Measurements from ENCODE around the gene TRPV5.

TRPV5 gene

DNA sequence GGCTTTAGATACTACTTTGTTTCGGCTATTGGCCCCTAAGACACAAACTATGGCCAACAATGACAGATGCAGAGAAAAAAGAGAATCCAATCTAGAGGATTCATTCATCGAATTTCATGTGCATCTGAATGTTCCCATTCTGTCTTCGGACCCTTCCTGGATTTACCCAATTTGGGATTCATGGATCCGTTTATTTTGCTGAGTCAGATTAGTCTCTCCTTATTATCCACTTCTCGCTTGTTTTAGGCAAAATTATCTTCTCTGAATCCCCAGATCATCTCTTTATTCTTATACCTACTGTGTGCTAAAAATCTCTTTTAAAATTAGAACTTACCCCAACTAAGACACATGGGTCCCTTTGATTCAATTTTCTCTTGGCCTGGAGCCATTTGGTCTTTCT, 54.5 kb downstream of the TRPV5 start:
- DNase-seq = no peak
- Mint-ChIP-seq H3K27ac (no peak overlapping the region), H3K27me3 (peaks cover 3% of the 10 kb centered on the region), H3K4me1 (ENCODE audit: low read depth) (no peaks in the 10 kb centered on the region), H3K4me3 (no peak overlapping the region), H3K36me3 (ENCODE audit: low read depth) (no peaks in the 10 kb centered on the region), H3K9me3 (no peaks in the 10 kb centered on the region)

DNA sequence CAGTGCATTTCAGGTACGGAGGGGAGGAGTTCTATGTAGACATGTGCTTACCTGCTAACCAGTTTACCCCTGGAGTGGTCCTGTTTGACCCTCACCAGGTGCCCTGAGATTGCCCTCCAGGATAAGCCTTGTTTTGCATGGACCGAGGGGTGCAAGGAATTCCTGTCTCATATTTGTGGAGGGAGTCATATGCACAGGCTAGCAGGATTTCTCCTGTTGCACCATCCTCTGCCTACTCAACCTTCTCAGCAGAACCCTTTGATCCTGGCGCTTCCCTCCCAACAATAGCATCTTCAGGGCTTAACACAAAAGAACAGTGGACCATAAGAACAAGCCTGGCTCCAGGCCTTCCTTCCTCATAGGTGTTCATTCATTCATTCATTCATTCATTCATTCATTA, 55.2 kb downstream of the TRPV5 start:
- peaks cover 3% of the 10 kb centered on the region for H3K27me3 Mint-ChIP-seq

DNA sequence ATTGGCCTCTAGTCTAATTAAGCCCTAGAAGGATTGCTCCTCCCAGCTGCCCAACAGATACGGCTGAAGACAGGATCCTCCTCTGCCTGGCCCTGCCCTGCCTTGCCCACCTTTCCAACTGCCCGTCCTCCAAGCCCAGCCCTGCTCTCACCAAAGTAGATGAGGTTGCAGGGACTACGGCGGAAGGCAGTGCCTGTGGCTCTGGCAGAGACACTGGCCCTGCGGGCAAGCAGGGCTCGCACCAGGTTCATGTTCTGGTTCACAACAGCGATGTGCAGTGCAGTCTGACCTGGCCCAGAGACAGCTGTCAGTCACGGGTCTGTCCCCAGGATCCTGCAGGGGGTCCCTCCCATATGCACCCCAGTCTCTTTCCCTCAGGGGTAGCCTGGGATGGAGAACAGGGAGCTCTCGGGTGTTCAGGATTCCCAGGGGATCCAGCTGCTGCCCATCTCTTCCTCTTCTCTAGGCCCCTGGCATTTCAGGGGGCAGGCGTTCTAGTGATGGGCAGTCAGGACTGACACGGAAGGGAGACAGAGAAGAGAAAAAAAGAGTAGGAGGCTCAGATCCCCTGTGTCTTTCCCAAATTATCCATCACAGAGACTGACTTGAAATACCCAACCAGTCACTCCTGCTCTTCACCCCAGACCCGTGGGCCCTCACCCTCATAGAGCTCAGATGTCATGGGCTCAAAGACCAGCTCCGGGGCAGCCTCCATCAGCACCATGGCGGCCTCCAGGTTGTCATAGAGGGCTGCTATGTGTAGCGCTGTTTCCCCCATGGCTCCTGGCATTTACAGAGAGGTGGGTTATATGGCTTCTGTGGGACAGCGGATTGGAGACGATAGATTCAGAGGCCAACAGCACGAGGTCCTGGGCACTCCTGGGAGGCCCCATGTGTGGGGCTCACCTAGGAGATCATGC, 56.3 kb downstream of the TRPV5 start:
- Mint-ChIP-seq H3K9me3 (no peaks in the 10 kb centered on the region), H3K27me3 (peaks cover 3% of the 10 kb centered on the region), H3K4me1 (ENCODE audit: low read depth) (no peaks in the 10 kb centered on the region), H3K4me3 (no peak overlapping the region), H3K27ac (no peak overlapping the region), H3K36me3 (ENCODE audit: low read depth) (no peaks in the 10 kb centered on the region)
- no peak for DNase-seq

More for the DNA sequence above, 55.2 kb downstream of the TRPV5 start:
- H3K27ac Mint-ChIP-seq = no peak overlapping the region
- no peaks in the 10 kb centered on the region for H3K36me3 Mint-ChIP-seq (ENCODE audit: low read depth)
- H3K4me1 Mint-ChIP-seq (ENCODE audit: low read depth) = no peaks in the 10 kb centered on the region
- H3K9me3 Mint-ChIP-seq = no peaks in the 10 kb centered on the region
- DNase-seq = no peak
- H3K4me3 Mint-ChIP-seq = no peak overlapping the region

DNA sequence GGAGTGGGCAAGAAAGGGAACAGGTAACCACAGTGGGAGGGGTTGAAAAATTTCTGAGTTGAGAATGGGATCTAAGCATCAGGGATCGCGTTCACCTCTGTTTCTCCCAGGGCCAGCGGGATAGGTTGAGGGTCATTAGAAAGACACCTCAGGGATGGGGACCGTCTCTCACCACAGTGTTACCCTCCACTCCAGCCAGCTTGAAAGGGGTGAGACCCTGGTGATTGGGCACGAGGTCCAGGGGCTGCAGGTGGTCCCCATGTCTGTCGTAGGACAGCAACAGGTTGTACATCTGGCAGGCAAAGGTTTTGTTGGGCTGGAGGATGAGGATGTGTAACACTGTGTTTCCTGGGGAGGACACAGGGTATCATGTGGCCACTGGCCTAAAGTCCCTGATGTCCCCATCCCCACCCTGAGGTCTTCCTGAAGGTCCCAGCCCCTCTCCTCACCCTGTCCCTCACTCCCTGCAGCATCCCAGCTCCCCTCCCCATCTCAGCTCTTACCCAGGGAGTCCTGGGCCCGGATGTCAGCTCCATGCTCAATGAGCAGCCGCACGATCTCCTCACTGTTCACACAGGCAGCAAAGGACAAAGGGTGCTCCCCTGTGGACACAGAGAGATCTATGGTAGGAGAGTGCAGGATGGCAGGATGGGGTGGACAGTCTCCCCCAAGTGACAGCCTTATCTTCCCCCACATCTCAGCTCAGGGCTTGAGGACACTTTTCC, 57.1 kb downstream of the TRPV5 start:
- no peak overlapping the region for H3K27ac Mint-ChIP-seq
- no peaks in the 10 kb centered on the region for H3K9me3 Mint-ChIP-seq
- H3K4me1 Mint-ChIP-seq (ENCODE audit: low read depth) = no peaks in the 10 kb centered on the region
- no peaks in the 10 kb centered on the region for H3K27me3 Mint-ChIP-seq
- H3K36me3 Mint-ChIP-seq (ENCODE audit: low read depth) = no peaks in the 10 kb centered on the region
- no peak for DNase-seq
- no peak overlapping the region for H3K4me3 Mint-ChIP-seq

DNA sequence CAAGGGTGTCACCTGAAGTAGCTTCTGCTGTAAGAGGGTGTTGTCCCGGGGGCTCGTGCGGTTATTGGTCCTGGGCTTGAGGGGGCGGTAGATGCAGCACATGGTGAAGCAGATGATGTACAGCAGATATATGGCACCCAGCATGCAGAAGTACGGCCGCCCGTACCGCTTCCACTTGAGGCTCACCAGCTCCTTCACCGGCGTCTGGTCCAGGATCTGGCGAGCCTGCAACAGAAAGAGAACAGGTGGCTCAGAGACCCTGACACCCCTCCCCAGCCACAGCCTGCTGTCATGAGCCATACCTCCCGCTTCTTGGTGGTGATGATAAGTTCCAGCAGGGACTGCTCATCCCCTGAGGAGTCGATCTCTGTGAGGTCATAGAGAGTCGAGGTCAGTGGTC, 58.1 kb downstream of the TRPV5 start:
- no peaks in the 10 kb centered on the region for H3K27me3 Mint-ChIP-seq
- no peaks in the 10 kb centered on the region for H3K4me1 Mint-ChIP-seq (ENCODE audit: low read depth)
- H3K36me3 Mint-ChIP-seq (ENCODE audit: low read depth) = peaks cover 2% of the 10 kb centered on the region
- no peak for DNase-seq
- H3K27ac Mint-ChIP-seq = no peak overlapping the region
- no peaks in the 10 kb centered on the region for H3K9me3 Mint-ChIP-seq
- H3K4me3 Mint-ChIP-seq = no peak overlapping the region

DNA sequence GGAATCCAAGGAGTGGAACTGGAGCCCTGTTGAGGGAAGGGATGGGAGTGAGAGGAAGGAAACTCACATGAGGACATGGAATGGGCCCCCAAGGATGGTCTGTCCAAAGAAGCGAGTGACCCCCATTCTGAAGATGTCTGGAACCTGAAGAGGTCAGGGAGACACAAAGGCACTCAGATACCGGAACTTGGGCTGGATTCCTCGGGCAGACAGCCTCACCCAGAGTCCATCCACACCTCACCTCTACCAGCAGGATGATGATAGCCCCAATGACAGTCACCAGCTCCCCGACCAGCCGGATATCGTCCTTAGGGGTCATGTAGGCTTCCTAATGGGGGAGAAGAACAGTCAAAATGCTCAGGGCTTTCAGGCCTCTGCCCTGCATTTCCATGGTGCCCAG, 58.7 kb downstream of the TRPV5 start:
- Mint-ChIP-seq H3K27ac (no peak overlapping the region), H3K36me3 (ENCODE audit: low read depth) (peaks cover 4% of the 10 kb centered on the region), H3K27me3 (no peaks in the 10 kb centered on the region), H3K4me1 (ENCODE audit: low read depth) (no peaks in the 10 kb centered on the region), H3K4me3 (no peak overlapping the region), H3K9me3 (no peaks in the 10 kb centered on the region)
- DNase-seq = no peak

DNA sequence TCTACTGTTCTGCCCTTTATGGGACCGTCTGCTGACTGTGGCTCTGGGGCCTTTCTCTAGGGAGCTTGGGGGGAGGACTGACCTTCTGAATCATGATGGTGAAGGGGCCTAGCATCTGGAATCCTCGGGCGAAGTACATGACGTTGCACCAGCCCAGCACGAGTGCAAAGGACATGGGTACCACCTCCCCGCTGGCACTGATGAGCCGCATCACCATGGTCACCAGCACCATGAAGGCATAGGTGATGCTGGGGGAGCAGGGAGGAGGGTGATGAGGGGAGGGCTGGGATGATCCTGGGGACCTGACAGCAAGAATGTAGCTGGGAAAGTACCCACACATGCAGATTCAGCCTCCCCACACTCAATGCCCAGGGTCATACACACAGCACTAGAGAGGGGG, 59.1 kb downstream of the TRPV5 start:
- Mint-ChIP-seq H3K27me3 (no peaks in the 10 kb centered on the region), H3K36me3 (ENCODE audit: low read depth) (peaks cover 8% of the 10 kb centered on the region), H3K9me3 (no peaks in the 10 kb centered on the region), H3K4me3 (no peak overlapping the region), H3K4me1 (ENCODE audit: low read depth) (no peaks in the 10 kb centered on the region), H3K27ac (no peak overlapping the region)
- no peak for DNase-seq

DNA sequence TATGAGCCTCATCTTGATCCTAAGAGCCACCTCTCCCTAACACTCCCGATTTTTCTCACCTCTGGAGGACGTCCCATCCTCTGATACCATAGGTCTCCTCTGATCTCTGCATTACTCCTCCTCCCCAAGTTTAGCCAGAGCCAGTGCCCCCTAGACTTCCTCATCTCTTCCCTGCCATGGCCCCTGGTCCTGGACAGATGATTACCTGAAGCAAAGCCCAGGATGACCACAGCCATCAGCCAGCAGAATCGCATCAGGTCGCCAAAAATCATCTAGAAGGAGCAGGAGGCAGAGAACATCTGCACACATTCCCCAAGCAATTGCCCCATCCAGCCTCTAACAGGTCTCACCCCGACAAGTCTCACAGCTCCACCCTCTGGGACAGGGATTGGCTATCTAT, 59.7 kb downstream of the TRPV5 start:
- Mint-ChIP-seq H3K27me3 (no peaks in the 10 kb centered on the region), H3K36me3 (ENCODE audit: low read depth) (peaks cover 9% of the 10 kb centered on the region), H3K9me3 (no peaks in the 10 kb centered on the region), H3K4me3 (no peak overlapping the region), H3K27ac (peak overlapping the region; percentile 38), H3K4me1 (ENCODE audit: low read depth) (no peaks in the 10 kb centered on the region)
- DNase-seq = no peak

DNA sequence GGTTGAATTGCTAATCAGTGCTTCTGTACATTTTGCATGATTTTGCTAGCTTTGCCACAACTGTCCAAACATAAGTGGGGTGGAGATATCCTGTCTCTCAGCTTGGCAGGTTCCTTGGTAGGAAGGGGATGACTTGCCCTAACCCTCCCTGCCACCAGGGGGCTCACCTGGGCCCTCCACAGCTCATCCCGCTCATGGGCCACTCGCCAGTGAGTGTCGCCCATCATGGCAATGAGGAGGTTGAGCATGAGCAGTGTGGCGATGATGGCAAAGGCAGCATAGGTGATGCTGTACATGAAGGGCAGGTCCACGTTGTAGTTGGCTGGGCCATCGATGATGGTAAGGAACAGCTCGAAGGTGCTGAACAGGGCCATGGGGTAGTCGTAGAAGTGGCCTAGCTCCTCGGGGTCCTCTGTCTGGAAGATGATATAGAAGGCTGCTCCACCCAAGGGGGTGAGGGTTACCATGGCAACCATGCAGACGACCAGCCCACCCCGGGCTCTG, 60.2 kb downstream of the TRPV5 start:
- Mint-ChIP-seq H3K27ac (no peak overlapping the region), H3K9me3 (no peaks in the 10 kb centered on the region)

DNA sequence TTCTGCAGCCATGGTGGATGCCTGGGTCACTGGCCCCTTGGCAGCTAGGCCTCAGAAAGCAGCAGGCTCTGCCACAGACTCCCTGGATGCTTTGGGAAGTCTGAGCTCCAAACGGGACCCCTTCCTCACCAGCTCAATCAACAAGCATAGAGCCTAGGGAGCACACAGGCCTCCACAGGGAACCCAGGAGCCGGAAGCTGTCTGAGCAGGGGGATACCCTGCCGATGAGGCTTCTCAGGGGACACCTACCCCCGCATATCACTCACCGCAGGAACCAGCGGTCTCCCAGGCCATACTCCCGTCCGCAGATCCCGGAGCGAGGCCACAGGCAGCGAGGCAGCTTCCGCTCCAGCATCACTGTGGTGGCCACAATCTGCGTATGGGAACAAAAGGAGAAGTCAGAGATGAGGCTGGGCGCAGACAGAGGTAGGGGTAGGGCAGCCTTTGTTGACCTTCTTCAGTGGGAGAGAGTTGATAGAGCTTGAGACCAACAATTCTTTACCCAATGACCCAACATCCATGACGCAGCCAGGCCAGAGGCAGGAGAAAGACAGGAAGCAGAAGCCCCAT, 61.4 kb downstream of the TRPV5 start:
- H3K4me3 Mint-ChIP-seq = no peak overlapping the region
- H3K36me3 Mint-ChIP-seq (ENCODE audit: low read depth) = peaks cover 9% of the 10 kb centered on the region
- DNase-seq = no peak
- H3K4me1 Mint-ChIP-seq (ENCODE audit: low read depth) = no peaks in the 10 kb centered on the region
- H3K27ac Mint-ChIP-seq = no peak overlapping the region
- H3K9me3 Mint-ChIP-seq = no peaks in the 10 kb centered on the region
- no peaks in the 10 kb centered on the region for H3K27me3 Mint-ChIP-seq

More for the DNA sequence above, 60.2 kb downstream of the TRPV5 start:
- DNase-seq = no peak
- Mint-ChIP-seq H3K36me3 (ENCODE audit: low read depth) (peaks cover 9% of the 10 kb centered on the region), H3K4me3 (no peak overlapping the region), H3K4me1 (ENCODE audit: low read depth) (no peaks in the 10 kb centered on the region), H3K27me3 (no peaks in the 10 kb centered on the region)

DNA sequence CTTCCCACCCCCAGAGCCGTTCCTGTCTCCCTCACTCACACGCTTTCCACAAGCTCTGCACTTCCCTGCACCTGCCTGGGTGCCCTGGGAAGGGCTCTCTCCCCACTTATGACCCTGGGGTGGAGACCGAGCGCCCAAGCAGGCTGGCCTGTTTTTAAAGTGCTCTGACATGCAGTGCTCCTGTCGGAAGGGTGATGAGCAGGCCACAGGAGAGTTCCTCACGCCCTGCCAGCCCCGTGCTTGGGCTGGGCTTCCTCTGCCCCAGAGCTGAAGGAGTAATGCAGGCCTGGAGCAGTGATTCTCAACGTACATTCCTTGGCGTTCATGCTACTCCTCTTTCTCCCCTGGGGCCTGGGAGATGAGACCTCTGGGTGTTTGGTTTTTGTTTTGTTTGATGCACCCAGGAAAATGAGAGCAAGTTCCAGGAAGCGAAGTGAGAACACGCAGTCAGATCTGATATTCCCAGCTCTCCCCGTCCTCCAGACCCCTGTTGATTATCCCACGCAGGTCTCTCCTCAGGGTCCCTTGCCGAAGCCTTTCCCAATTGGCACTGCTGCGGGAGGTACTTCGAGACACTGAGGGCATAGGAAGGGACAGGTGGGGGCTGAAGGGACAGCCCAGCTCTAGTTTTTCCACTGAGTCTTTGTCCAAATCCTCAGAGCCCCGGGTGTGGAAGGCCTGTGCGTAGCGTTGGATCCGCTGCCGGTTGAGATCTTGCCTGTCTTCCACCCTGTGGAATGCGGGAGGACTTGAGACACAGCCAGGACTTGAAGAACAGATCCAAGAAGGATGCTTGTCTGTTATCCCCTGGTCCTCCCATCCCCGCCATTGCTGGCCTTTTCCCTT, 62.1 kb downstream of the TRPV5 start:
- Mint-ChIP-seq H3K36me3 (ENCODE audit: low read depth) (peaks cover 9% of the 10 kb centered on the region), H3K4me3 (no peak overlapping the region), H3K4me1 (ENCODE audit: low read depth) (no peaks in the 10 kb centered on the region), H3K27ac (no peak overlapping the region), H3K9me3 (no peaks in the 10 kb centered on the region), H3K27me3 (no peaks in the 10 kb centered on the region)
- DNase-seq = no peak

DNA sequence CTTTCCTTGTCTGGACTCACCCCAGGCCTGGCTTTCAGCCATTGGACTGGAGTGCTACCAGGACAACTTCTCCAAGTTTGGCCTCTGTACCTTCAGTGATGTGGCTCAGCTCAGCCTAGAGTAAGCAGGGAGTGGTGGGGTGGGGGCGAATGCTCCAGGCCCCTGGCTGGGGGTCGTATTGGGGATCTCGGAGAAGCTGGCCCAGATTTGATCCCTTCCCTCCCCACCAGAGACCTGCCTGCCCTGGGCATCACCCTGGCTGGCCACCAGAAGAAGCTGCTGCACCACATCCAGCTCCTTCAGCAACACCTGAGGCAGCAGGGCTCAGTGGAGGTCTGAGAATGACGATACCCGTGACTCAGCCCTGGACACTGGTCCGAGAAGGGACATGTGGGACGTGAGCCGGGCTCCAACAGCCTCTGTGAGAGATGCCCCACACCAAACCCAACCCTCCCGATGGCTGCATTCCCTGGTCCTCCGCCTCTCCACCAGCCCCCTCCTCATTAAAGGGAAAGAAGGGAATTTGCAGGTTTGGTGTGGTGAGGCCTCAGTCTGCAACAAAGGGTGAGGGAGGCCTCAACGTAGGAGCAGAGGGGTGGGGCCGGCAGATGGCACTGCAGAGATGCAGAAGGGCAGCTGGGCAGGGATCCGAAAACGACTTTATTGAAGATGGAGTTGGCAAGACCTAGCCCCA, 62.8 kb downstream of the TRPV5 start:
- H3K27ac Mint-ChIP-seq = no peak overlapping the region
- no peak for DNase-seq
- H3K27me3 Mint-ChIP-seq = no peaks in the 10 kb centered on the region
- no peaks in the 10 kb centered on the region for H3K9me3 Mint-ChIP-seq
- H3K36me3 Mint-ChIP-seq (ENCODE audit: low read depth) = peaks cover 9% of the 10 kb centered on the region
- H3K4me3 Mint-ChIP-seq = no peak overlapping the region
- no peaks in the 10 kb centered on the region for H3K4me1 Mint-ChIP-seq (ENCODE audit: low read depth)

DNA sequence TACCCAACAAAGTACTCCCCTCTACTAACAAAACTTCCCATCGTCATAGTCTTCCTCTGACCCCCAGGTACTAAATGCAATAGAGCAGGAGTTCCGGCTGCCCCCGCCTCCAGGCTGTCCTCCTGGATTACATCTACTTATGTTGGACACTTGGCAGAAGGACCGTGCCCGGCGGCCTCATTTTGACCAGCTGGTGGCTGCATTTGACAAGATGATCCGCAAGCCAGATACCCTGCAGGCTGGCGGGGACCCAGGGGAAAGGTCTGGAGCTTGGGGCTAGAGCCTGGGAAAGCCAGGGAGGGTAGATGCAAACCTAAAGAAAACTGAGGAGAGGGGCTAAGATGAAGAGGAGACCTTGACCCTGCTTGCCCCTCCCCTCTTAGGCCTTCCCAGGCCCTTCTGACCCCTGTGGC, 63.4 kb downstream of the TRPV5 start:
- Mint-ChIP-seq H3K27ac (no peak overlapping the region), H3K4me1 (ENCODE audit: low read depth) (no peaks in the 10 kb centered on the region), H3K4me3 (no peak overlapping the region), H3K9me3 (no peaks in the 10 kb centered on the region), H3K36me3 (ENCODE audit: low read depth) (peaks cover 9% of the 10 kb centered on the region), H3K27me3 (no peaks in the 10 kb centered on the region)
- no peak for DNase-seq

DNA sequence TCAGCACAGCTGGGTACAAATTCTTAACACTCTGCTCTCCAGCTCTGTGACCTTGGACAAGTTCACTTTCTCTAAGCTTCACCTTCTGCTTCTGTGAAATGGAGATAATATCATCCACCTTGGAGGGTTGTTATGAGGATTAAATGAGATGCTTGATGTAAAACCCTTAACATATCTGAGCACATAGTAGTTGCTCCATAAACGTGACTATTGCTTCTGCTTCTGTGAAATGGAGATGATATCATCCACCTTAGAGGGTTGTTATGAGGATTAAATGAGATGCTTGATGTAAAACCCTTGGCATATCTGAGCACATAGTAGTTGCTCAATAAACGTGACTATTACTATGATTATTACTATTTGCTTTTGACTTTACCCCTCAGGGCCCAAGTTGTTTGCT, 64.1 kb downstream of the TRPV5 start:
- Mint-ChIP-seq H3K9me3 (no peaks in the 10 kb centered on the region), H3K27ac (no peak overlapping the region), H3K4me1 (ENCODE audit: low read depth) (no peaks in the 10 kb centered on the region), H3K4me3 (no peak overlapping the region), H3K27me3 (no peaks in the 10 kb centered on the region), H3K36me3 (ENCODE audit: low read depth) (peaks cover 9% of the 10 kb centered on the region)
- no peak for DNase-seq
